GM23248 (cell line): Measurements from ENCODE around the gene GPR17.

Experiments used
- EZH2 ChIP-seq: fragments of 200-600 bp; sonication (generic); IDR thresholded peaks from 2 replicates; pipeline ENCODE4 v1.6.1; 2018; ENCODE audit warnings: antibody characterized with exemption, mild to moderate bottlenecking; ENCODE audit not compliant: insufficient read depth, poor library complexity, severe bottlenecking
- EZH2phosphoT487 ChIP-seq: fragments of 200-600 bp; sonication (generic); IDR thresholded peaks from 2 replicates; pipeline ENCODE4 v1.6.1; 2018; ENCODE audit warnings: antibody characterized with exemption, moderate library complexity, mild to moderate bottlenecking, low read depth; ENCODE audit not compliant: insufficient read depth

- TF ChIP-seq EZH2 (no peak), EZH2phosphoT487 (no peak)
Observed at GRCh38 chr2:127598711-127599110, 47.2 kb upstream of the GPR17 start.
